ENCODE data around the gene PITX1.

Gene PITX1

GRCh38 chr5:135027697-135028615, 6.1 kb downstream of the PITX1 start:
- H2AFZ ChIP-seq (ENCODE audit: low read depth, low read length, severe bottlenecking), result no peak overlapping the region
- H3K27ac ChIP-seq (ENCODE audit: low read depth, low read length), result no peak overlapping the region
- H3K9me3 ChIP-seq (ENCODE audit: insufficient read depth, low read length), result no peaks in the 10 kb centered on the region
- H4K20me1 ChIP-seq (ENCODE audit: low read depth, low read length), result no peaks in the 10 kb centered on the region
- no peaks in the 10 kb centered on the region; the same call in 1 of the 2 replicates for H3F3A ChIP-seq (ENCODE audit: insufficient read depth)
- H3K4me2 ChIP-seq (ENCODE audit: low read depth, low read length, poor library complexity, severe bottlenecking), result no peak overlapping the region
- H3K27me3 ChIP-seq (ENCODE audit: low read length), result no peaks in the 10 kb centered on the region
- H3K36me3 ChIP-seq (ENCODE audit: low read length), result no peaks in the 10 kb centered on the region
- H3K9ac ChIP-seq (ENCODE audit: low read length), result no peak overlapping the region
- TF ChIP-seq EZH2phosphoT487 (conservative IDR thresholded peaks at IDR 0.05; ENCODE audit: low read length), result no peak
- no peak for TF ChIP-seq CTCF (IDR thresholded peaks at IDR 0.05; ENCODE audit: insufficient read depth, low read length, poor library complexity, severe bottlenecking)
- H3K9me2 ChIP-seq (replicated peaks; ENCODE audit: insufficient read depth, low read length), result no peaks in the 10 kb centered on the region
- peaks cover 14% of the 10 kb centered on the region for H3K79me2 ChIP-seq (ENCODE audit: insufficient read depth, low read length)
- no peak overlapping the region for H3K4me3 ChIP-seq (ENCODE audit: insufficient read depth, low read length, poor library complexity, severe bottlenecking)

GRCh38 chr5:135027266-135027696, 6.7 kb downstream of the PITX1 start:
- Histone ChIP-seq H3F3A (ENCODE audit: insufficient read depth) (no peaks in the 10 kb centered on the region; the same call in 1 of the 2 replicates), H3K4me3 (ENCODE audit: insufficient read depth, low read length, poor library complexity, severe bottlenecking) (no peak overlapping the region), H3K9ac (ENCODE audit: low read length) (no peak overlapping the region), H3K27me3 (ENCODE audit: low read length) (no peaks in the 10 kb centered on the region), H4K20me1 (ENCODE audit: low read depth, low read length) (no peaks in the 10 kb centered on the region), H3K9me2 (replicated peaks; ENCODE audit: insufficient read depth, low read length) (no peaks in the 10 kb centered on the region), H3K27ac (ENCODE audit: low read depth, low read length) (no peak overlapping the region), H3K36me3 (ENCODE audit: low read length) (no peaks in the 10 kb centered on the region), H3K4me2 (ENCODE audit: low read depth, low read length, poor library complexity, severe bottlenecking) (no peak overlapping the region), H2AFZ (ENCODE audit: low read depth, low read length, severe bottlenecking) (no peak overlapping the region), H3K9me3 (ENCODE audit: insufficient read depth, low read length) (no peaks in the 10 kb centered on the region), H3K79me2 (ENCODE audit: insufficient read depth, low read length) (peaks cover 9% of the 10 kb centered on the region)
- TF ChIP-seq EZH2phosphoT487 (conservative IDR thresholded peaks at IDR 0.05; ENCODE audit: low read length) (no peak), CTCF (IDR thresholded peaks at IDR 0.05; ENCODE audit: insufficient read depth, low read length, poor library complexity, severe bottlenecking) (no peak)

- TF ChIP-seq CTCF (IDR thresholded peaks at IDR 0.05; ENCODE audit: insufficient read depth, low read length, poor library complexity, severe bottlenecking), result no peak
- no peak for TF ChIP-seq EZH2phosphoT487 (conservative IDR thresholded peaks at IDR 0.05; ENCODE audit: low read length)
- H3K36me3 ChIP-seq (ENCODE audit: low read length), result no peaks in the 10 kb centered on the region
- no peaks in the 10 kb centered on the region for H3K9me2 ChIP-seq (replicated peaks; ENCODE audit: insufficient read depth, low read length)
- H3K27me3 ChIP-seq (ENCODE audit: low read length), result no peaks in the 10 kb centered on the region
- H3K9me3 ChIP-seq (ENCODE audit: insufficient read depth, low read length), result no peaks in the 10 kb centered on the region
- H3K4me2 ChIP-seq (ENCODE audit: low read depth, low read length, poor library complexity, severe bottlenecking), result no peak overlapping the region
- H2AFZ ChIP-seq (ENCODE audit: low read depth, low read length, severe bottlenecking), result no peak overlapping the region
- H3K4me3 ChIP-seq (ENCODE audit: insufficient read depth, low read length, poor library complexity, severe bottlenecking), result no peak overlapping the region
- H4K20me1 ChIP-seq (ENCODE audit: low read depth, low read length), result no peaks in the 10 kb centered on the region
- peaks cover 4% of the 10 kb centered on the region for H3K79me2 ChIP-seq (ENCODE audit: insufficient read depth, low read length)
- no peak overlapping the region for H3K9ac ChIP-seq (ENCODE audit: low read length)
- no peak overlapping the region for H3K27ac ChIP-seq (ENCODE audit: low read depth, low read length)
- no peaks in the 10 kb centered on the region for H3F3A ChIP-seq (ENCODE audit: insufficient read depth)
Observed at GRCh38 chr5:135026645-135027265, 7.3 kb downstream of the PITX1 start.
